Astrocyte (in vitro differentiated cells and primary cell): ENCODE results near the gene CYRIA.

Experiments
- EZH2 ChIP-seq: IDR thresholded peaks from 2 replicates; pipeline ENCODE4 v1.6.1; 2012; ENCODE audit warnings: mild to moderate bottlenecking, low read length, inconsistent platforms; ENCODE audit not compliant: insufficient read depth
- TF ChIP-seq, protein P1 (sequence below): IDR thresholded peaks from 2 replicates; pipeline ENCODE4 v1.5.1; 2011; ENCODE audit warnings: low read depth, mild to moderate bottlenecking, inconsistent platforms, low read length, moderate library complexity; ENCODE audit not compliant: insufficient read depth

DNA sequence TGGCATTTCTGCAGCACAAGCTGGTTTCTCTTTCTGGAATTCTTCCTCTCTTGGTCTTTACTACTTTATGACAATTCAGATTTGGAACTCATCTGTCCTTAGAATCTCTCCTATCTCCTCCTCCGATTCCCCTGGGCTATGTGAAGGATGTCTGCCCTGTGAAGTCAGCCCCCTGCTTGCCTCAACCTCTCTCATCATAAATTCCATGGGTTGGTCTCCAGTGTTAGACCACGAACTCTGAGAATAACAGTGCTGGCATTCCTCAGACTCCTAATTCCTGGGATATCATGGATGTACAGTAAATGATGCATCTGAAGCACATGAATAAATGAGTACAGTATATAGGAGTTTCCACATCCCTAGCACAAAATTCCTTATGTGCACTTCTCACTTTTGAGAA lies 21.0 kb upstream of the CYRIA start:
- TF ChIP-seq, protein P1, sequence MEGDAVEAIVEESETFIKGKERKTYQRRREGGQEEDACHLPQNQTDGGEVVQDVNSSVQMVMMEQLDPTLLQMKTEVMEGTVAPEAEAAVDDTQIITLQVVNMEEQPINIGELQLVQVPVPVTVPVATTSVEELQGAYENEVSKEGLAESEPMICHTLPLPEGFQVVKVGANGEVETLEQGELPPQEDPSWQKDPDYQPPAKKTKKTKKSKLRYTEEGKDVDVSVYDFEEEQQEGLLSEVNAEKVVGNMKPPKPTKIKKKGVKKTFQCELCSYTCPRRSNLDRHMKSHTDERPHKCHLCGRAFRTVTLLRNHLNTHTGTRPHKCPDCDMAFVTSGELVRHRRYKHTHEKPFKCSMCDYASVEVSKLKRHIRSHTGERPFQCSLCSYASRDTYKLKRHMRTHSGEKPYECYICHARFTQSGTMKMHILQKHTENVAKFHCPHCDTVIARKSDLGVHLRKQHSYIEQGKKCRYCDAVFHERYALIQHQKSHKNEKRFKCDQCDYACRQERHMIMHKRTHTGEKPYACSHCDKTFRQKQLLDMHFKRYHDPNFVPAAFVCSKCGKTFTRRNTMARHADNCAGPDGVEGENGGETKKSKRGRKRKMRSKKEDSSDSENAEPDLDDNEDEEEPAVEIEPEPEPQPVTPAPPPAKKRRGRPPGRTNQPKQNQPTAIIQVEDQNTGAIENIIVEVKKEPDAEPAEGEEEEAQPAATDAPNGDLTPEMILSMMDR, result no peak
- no peak for TF ChIP-seq EZH2
